HL-60 (cell line): ENCODE results near the gene DNAJA4.
A peak's percentile ranks its signal among the peaks of the same experiment; 100 is the strongest.

Experiments
- DNase-seq, 2 experiments: peaks; one replicate each; pipeline ENCODE4 v3.0.0-alpha.2; 2010 to 2020; ENCODE audit warnings: low read depth in 1 of 2, low spot score in 1 of 2
- H3K27ac ChIP-seq: fragments of 250-450 bp; sonication (Bioruptor Pico); replicated peaks from 2 replicates; pipeline ENCODE4 v1.5.1; 2020; ENCODE audit warnings: mild to moderate bottlenecking, moderate library complexity
- H3K27me3 ChIP-seq: fragments of 250-450 bp; sonication (Bioruptor Pico); 2 replicates; pipeline ENCODE4 v1.5.1; 2021; ENCODE audit warnings: mild to moderate bottlenecking, moderate library complexity; ENCODE audit not compliant: insufficient read depth, poor library complexity, severe bottlenecking
- H3K4me3 ChIP-seq: replicated peaks from 2 replicates; pipeline ENCODE4 v1.5.1; 2011; ENCODE audit warnings: mild to moderate bottlenecking, control low read depth, low read length; ENCODE audit not compliant: insufficient read depth
- CTCF ChIP-seq: IDR thresholded peaks from one replicate; pipeline ENCODE4 v1.5.1; 2011; ENCODE audit warnings: low read length, control low read depth, inconsistent platforms; ENCODE audit not compliant: insufficient read depth
- GABPA ChIP-seq: IDR thresholded peaks from 2 replicates; pipeline ENCODE4 v1.6.1; 2012; ENCODE audit warnings: low read depth
- POLR2AphosphoS5 ChIP-seq: IDR thresholded peaks from 2 replicates; pipeline ENCODE4 v1.6.1; 2012; ENCODE audit warnings: low read depth
- REST ChIP-seq: IDR thresholded peaks from 2 replicates; pipeline ENCODE4 v1.6.1; 2012; ENCODE audit warnings: low read depth; ENCODE audit not compliant: insufficient replicate concordance
- SPI1 ChIP-seq: IDR thresholded peaks from 2 replicates; pipeline ENCODE4 v1.6.1; 2012; ENCODE audit warnings: low read depth, mild to moderate bottlenecking, borderline replicate concordance

DNAJA4 gene

GRCh38 chr15:78301326-78301725, 37.0 kb downstream of the DNAJA4 start:
- no peak for DNase-seq
- TF ChIP-seq CTCF (no peak), POLR2AphosphoS5 (no peak), SPI1 (no peak), GABPA (no peak)
- Histone ChIP-seq H3K4me3 (no peak overlapping the region), H3K27ac (peak overlapping the region; percentile 84), H3K27me3 (no peaks in the 10 kb centered on the region)

GRCh38 chr15:78301828-78302227, 37.5 kb downstream of the DNAJA4 start:
- Histone ChIP-seq H3K27ac (peak overlapping the region; percentile 84), H3K4me3 (no peak overlapping the region), H3K27me3 (no peaks in the 10 kb centered on the region)
- TF ChIP-seq REST = no peak
- 0 out of 2 replicates have a peak, but pooled peaks have one; percentile 20 for TF ChIP-seq GABPA
- DNase-seq = peak; percentile 49 to 78

- TF ChIP-seq REST (no peak), GABPA (no peak), SPI1 (no peak), CTCF (no peak), POLR2AphosphoS5 (no peak)
- peak overlapping the region; percentile 84 for H3K27ac ChIP-seq
- H3K4me3 ChIP-seq = no peak overlapping the region
- peak in 1 of 2 experiments; percentile 58 for DNase-seq
- H3K27me3 ChIP-seq = no peaks in the 10 kb centered on the region
Observed at GRCh38 chr15:78302579-78303312, 38.4 kb downstream of the DNAJA4 start.

- H3K27ac ChIP-seq = no peak overlapping the region
- TF ChIP-seq GABPA = no peak
- TF ChIP-seq REST = no peak
- no peak for TF ChIP-seq POLR2AphosphoS5
- TF ChIP-seq SPI1 = no peak
- TF ChIP-seq CTCF = no peak
- DNase-seq = no peak
- H3K27me3 ChIP-seq = no peaks in the 10 kb centered on the region
- no peak overlapping the region for H3K4me3 ChIP-seq
Observed at GRCh38 chr15:78304216-78305066, 40.1 kb downstream of the DNAJA4 start.
